CD4-positive, CD25-positive, alpha-beta regulatory T cell (primary cell): Measurements from ENCODE around the gene MEGF10. TPM values are rescaled to one million over a fixed set of nuclear protein-coding genes. Genes with fewer than 3 reads are reported as not detected.
"Not testable (repeated sequence)": the region's sequence is repeated elsewhere in the genome, so short reads cannot be mapped to it uniquely, and the experiment has no call there.

ENCODE experiments used
- ATAC-seq, 2 donors: fragments of 150-1000 bp; cut with Tn5 transposase; one replicate each; pipeline ENCODE4 v1.10.0; 2021; ENCODE audit warnings: low read depth in 2 of 2, moderate number of reproducible peaks in 2 of 2, moderate library complexity in 1 of 2
- DNase-seq, 3 donors: peaks; one replicate each; pipeline versions ENCODE4 v3.0.0 to v3.0.0-alpha.2; 2012 to 2022; ENCODE audit warnings: mixed read lengths in 1 of 3
- H3K27ac ChIP-seq: one replicate; pipeline ENCODE4 v1.7.0; 2013; ENCODE audit warnings: mild to moderate bottlenecking, low read length; ENCODE audit not compliant: insufficient read depth, poor library complexity, severe bottlenecking
- H3K27me3 ChIP-seq: one replicate; pipeline ENCODE4 v1.7.0; 2013; ENCODE audit warnings: low read length; ENCODE audit not compliant: control insufficient read depth, insufficient read depth
- H3K36me3 ChIP-seq: one replicate; pipeline ENCODE4 v1.7.0; 2013; ENCODE audit warnings: mild to moderate bottlenecking, low read length, moderate library complexity; ENCODE audit not compliant: control insufficient read depth, insufficient read depth
- H3K4me1 ChIP-seq: 2 replicates; pipeline ENCODE4 v1.7.0; 2013; ENCODE audit warnings: mild to moderate bottlenecking, low read length; ENCODE audit not compliant: insufficient read depth, control insufficient read depth, poor library complexity, severe bottlenecking
- H3K4me3 ChIP-seq: one replicate; pipeline ENCODE4 v1.7.0; 2013; ENCODE audit warnings: low read depth, mild to moderate bottlenecking, low read length, moderate library complexity
- H3K9me3 ChIP-seq, 2 experiments: 1 replicate in 1 of 2; 2 replicates in 1 of 2; pipeline ENCODE4 v1.7.0; 2013; ENCODE audit warnings: low read length in 2 of 2, mild to moderate bottlenecking in 1 of 2, moderate library complexity in 1 of 2; ENCODE audit not compliant: control insufficient read depth in 2 of 2
- H3K27ac Mint-ChIP-seq, 3 donors: one replicate each; pipeline ENCODE4 v1.8.0; 2020 to 2022; ENCODE audit warnings: mild to moderate bottlenecking in 3 of 3, mixed read lengths in 3 of 3, moderate library complexity in 2 of 3
- H3K27me3 Mint-ChIP-seq: one replicate; pipeline ENCODE4 v1.8.0; 2022; ENCODE audit warnings: mild to moderate bottlenecking, mixed read lengths
- H3K36me3 Mint-ChIP-seq: one replicate; pipeline ENCODE4 v1.8.0; 2020; ENCODE audit warnings: mixed read lengths
- H3K4me1 Mint-ChIP-seq, 4 donors: one replicate each; pipeline ENCODE4 v1.8.0; 2020 to 2022; ENCODE audit warnings: mixed read lengths in 4 of 4, mild to moderate bottlenecking in 1 of 4
- H3K4me3 Mint-ChIP-seq, 4 donors: one replicate each; pipeline ENCODE4 v1.8.0; 2020 to 2022; ENCODE audit warnings: mild to moderate bottlenecking in 4 of 4, mixed read lengths in 4 of 4, moderate library complexity in 3 of 4
- H3K9me3 Mint-ChIP-seq, 7 donors: one replicate each; pipeline ENCODE4 v1.8.0; 2020 to 2022; ENCODE audit warnings: mixed read lengths in 7 of 7, mild to moderate bottlenecking in 3 of 7, moderate library complexity in 2 of 7
- polyA plus RNA-seq, 4 donors: library from polyadenylated mRNA; unstranded; fragments of 300-500 nt; fragmentation: Illumina TruSeq; gene quantifications; one replicate each; pipeline ENCODE4 v1.2.3, GENCODE V29; 2021
- total RNA-seq: library from RNA; stranded (reverse); gene quantifications from one replicate; pipeline ENCODE4 v1.2.3, GENCODE V29; 2022

The MEGF10 gene
- total and polyA plus RNA-seq, 5 donors from 2014 or later: 0.09 to 0.30 TPM; not detected in 3

DNA sequence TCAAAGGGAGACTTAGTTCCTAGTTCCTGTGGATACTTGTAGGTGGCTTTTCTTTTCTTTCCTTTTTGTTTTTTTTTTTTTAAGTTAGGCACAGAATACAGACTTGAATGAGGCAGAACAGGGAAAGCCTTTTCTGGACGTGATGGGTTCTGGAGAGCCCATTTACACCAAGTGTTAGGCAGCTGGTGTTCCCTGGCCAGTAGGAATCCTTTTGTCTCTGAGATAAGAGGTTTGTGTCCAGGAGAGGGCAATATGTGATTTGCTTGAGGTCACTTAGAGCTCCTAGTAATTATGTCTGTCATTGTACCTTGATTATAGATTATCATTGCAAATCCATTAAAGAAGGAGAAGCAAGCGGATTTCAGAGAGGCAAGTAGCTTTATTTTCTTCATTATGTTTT is 9.1 kb downstream of the MEGF10 start:
- Mint-ChIP-seq H3K9me3 (peaks cover 0 to 1% (median 0%) of the 10 kb centered on the region in 7 donors), H3K4me3 (no peak overlapping the region), H3K27ac (no peak overlapping the region), H3K36me3 (no peaks in the 10 kb centered on the region), H3K27me3 (peaks cover 46% of the 10 kb centered on the region), H3K4me1 (no peaks in the 10 kb centered on the region)
- Histone ChIP-seq H3K9me3 (no peaks in the 10 kb centered on the region), H3K4me3 (no peak overlapping the region), H3K4me1 (no peaks in the 10 kb centered on the region), H3K27ac (no peak overlapping the region), H3K36me3 (no peaks in the 10 kb centered on the region), H3K27me3 (peaks cover 15% of the 10 kb centered on the region)
- DNase-seq (no peak), ATAC-seq (no peak)

DNA sequence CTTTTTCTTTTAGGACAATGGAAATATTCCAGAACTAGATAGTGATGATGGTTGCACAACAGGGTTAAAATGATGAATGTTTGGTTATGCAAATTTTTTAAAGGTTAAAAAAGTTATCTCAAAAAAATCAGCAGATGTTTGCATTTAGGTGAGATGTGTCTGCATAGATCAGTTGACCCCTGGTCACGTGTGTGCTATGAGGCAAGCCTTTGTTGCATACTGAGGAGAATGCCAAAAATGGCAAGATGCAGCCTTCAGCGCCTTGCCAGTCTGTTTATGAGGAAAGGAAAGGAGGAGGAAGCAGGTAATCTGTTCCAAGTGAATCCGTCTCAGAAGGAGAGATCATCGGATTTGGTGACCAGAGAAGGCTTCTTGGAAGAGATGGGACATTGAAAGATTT is 11.9 kb downstream of the MEGF10 start:
- H3K4me1 ChIP-seq: no peaks in the 10 kb centered on the region
- H3K27me3 ChIP-seq: peaks cover 4% of the 10 kb centered on the region
- H3K36me3 Mint-ChIP-seq: no peaks in the 10 kb centered on the region
- no peak overlapping the region for H3K4me3 ChIP-seq
- H3K4me3 Mint-ChIP-seq: no peak overlapping the region
- no peaks in the 10 kb centered on the region for H3K9me3 ChIP-seq
- ATAC-seq: no peak
- H3K27me3 Mint-ChIP-seq: peaks cover 31% of the 10 kb centered on the region
- no peaks in the 10 kb centered on the region for H3K4me1 Mint-ChIP-seq
- H3K27ac Mint-ChIP-seq: peak overlapping the region in 1 of 3 donors; percentile 45
- no peak overlapping the region for H3K27ac ChIP-seq
- no peaks in the 10 kb centered on the region for H3K36me3 ChIP-seq
- no peaks in the 10 kb centered on the region for H3K9me3 Mint-ChIP-seq
- DNase-seq: no peak

DNA sequence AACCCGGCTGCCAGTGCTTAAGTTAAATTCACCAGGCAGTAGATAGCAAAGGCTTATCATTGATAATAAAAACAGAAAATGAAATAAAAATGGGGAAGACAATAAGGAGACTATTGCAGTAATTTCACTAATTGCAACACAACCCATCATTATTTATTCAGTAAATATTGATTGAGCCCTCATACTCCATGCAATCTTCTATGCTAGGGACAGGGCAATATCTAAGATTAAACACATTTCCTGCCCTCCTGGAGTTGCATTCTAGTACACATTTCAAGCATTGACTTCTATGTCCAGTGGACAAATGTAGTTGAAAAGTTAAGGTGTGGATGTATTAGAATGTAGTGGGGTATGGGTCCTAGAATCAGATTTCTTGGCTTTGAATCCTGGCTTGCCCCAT is 12.8 kb downstream of the MEGF10 start:
- H3K4me1 Mint-ChIP-seq: no peaks in the 10 kb centered on the region
- no peak for ATAC-seq

DNA sequence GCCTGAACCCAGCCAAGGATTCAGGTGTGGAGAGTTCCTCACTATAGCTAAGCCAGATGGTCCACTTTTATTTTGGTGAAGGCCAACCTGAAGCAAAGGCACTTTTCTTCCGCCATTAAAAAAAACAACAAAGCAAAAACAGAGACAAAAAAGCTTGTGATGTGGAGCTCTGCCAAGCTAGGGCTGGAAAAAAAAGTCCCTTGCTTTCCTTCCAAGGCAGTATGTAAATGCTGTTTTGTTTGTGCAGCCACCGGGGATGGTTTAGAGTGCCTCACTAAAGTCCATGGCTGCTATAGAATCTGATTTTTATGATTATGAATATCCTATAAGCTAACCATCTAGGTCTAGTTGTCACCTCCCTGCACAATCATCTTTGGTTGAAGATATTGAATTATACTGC is 14.9 kb downstream of the MEGF10 start:
- ATAC-seq (no peak), DNase-seq (no peak)
- no peak overlapping the region for H3K27ac ChIP-seq
- peaks cover 20% of the 10 kb centered on the region for H3K27me3 Mint-ChIP-seq
- no peaks in the 10 kb centered on the region for H3K36me3 Mint-ChIP-seq
- H3K4me3 Mint-ChIP-seq: no peak overlapping the region
- no peak overlapping the region for H3K4me3 ChIP-seq
- H3K9me3 ChIP-seq: peaks cover 0 to 2% of the 10 kb centered on the region in 2 experiments
- H3K4me1 ChIP-seq: no peaks in the 10 kb centered on the region
- peaks cover 2% of the 10 kb centered on the region for H3K27me3 ChIP-seq
- no peaks in the 10 kb centered on the region for H3K4me1 Mint-ChIP-seq
- no peaks in the 10 kb centered on the region for H3K9me3 Mint-ChIP-seq
- no peak overlapping the region for H3K27ac Mint-ChIP-seq
- no peaks in the 10 kb centered on the region for H3K36me3 ChIP-seq

More for the DNA sequence above, 12.8 kb downstream of the MEGF10 start:
- no peaks in the 10 kb centered on the region for H3K9me3 Mint-ChIP-seq
- Histone ChIP-seq H3K4me3 (no peak overlapping the region), H3K4me1 (no peaks in the 10 kb centered on the region), H3K9me3 (peaks cover 0 to 2% of the 10 kb centered on the region in 2 experiments), H3K27me3 (peaks cover 4% of the 10 kb centered on the region), H3K27ac (no peak overlapping the region), H3K36me3 (no peaks in the 10 kb centered on the region)
- DNase-seq: no peak
- H3K27ac Mint-ChIP-seq: no peak overlapping the region
- peaks cover 31% of the 10 kb centered on the region for H3K27me3 Mint-ChIP-seq
- H3K36me3 Mint-ChIP-seq: no peaks in the 10 kb centered on the region
- no peak overlapping the region for H3K4me3 Mint-ChIP-seq

DNA sequence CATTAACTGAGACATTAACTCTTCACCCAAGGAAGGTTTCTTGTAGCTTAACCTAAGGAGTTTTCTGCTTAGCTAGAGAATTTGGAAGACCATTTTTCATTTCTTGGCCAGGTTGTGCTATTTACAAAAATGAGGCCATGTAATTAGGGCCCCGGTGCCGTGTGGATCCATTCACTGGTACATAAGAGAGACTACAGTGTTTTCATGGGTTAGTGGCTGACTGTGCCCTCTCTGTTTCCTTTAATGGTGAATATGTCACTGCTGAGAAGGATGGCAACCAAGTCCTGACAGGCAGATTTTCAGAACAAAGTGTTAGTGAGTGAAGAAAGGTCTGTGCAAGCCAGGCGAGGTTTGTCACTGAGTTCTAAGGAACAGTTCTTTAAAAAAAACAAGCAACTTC is 15.4 kb downstream of the MEGF10 start:
- Histone ChIP-seq H3K27ac (no peak overlapping the region), H3K4me3 (no peak overlapping the region), H3K36me3 (no peaks in the 10 kb centered on the region), H3K4me1 (no peaks in the 10 kb centered on the region), H3K27me3 (peaks cover under 1% of the 10 kb centered on the region), H3K9me3 (peaks cover 0 to 2% of the 10 kb centered on the region in 2 experiments)
- no peaks in the 10 kb centered on the region for H3K4me1 Mint-ChIP-seq
- H3K36me3 Mint-ChIP-seq: no peaks in the 10 kb centered on the region
- no peak overlapping the region for H3K27ac Mint-ChIP-seq
- H3K27me3 Mint-ChIP-seq: peaks cover 19% of the 10 kb centered on the region
- ATAC-seq (no peak), DNase-seq (no peak)
- no peak overlapping the region for H3K4me3 Mint-ChIP-seq
- H3K9me3 Mint-ChIP-seq: no peaks in the 10 kb centered on the region

DNA sequence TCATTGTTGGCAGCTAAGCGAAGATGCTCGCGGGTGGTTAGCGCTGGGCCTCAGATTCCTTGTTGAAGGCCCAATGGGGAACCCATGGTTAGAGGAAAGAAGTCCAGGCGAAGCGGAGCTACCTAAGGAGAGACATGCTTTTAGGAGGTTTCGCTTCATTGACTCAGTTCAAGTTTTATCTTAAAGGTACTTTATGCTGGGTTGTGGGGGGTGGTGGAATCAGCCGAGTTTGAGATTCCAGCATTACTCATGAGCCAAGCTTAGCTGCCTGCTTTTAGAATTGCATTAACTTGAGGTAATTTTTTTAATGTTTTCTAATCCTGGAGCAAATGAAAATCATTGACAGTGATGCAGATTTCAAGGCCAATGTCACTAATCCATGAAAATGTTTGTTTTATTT is 16.1 kb downstream of the MEGF10 start:
- H3K9me3 Mint-ChIP-seq: no peaks in the 10 kb centered on the region
- H3K36me3 Mint-ChIP-seq: no peaks in the 10 kb centered on the region
- H3K27ac ChIP-seq: no peak overlapping the region
- no peaks in the 10 kb centered on the region for H3K4me1 Mint-ChIP-seq
- H3K36me3 ChIP-seq: no peaks in the 10 kb centered on the region
- H3K4me1 ChIP-seq: no peaks in the 10 kb centered on the region
- H3K4me3 ChIP-seq: no peak overlapping the region
- H3K27ac Mint-ChIP-seq: no peak overlapping the region
- H3K4me3 Mint-ChIP-seq: no peak overlapping the region
- peaks cover 0 to 2% of the 10 kb centered on the region in 2 experiments for H3K9me3 ChIP-seq
- H3K27me3 ChIP-seq: peaks cover 3% of the 10 kb centered on the region
- ATAC-seq: no peak
- peaks cover 19% of the 10 kb centered on the region for H3K27me3 Mint-ChIP-seq
- DNase-seq: no peak

DNA sequence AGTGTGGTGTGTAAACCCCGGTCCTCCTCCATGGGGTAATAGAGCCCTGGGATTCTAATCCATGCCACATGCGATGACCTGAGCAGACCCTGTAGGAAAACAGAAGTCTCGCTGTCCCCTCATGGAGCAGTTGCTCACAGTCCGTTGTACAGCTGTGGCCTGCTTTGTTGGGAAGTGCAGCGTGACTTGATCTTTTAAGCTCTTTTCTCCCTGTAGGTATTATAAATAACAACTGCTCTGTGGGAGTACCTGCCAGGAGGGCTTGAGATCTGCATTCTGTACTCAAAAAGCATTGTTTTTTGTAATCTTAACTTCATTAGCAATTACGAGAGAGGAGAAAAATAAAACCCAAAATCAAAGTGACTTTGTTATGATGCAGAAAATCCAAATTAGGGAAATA is 17.3 kb downstream of the MEGF10 start:
- Histone ChIP-seq H3K9me3 (peaks cover 0 to 2% of the 10 kb centered on the region in 2 experiments), H3K27ac (no peak overlapping the region), H3K27me3 (peaks cover 6% of the 10 kb centered on the region), H3K36me3 (no peaks in the 10 kb centered on the region), H3K4me1 (no peaks in the 10 kb centered on the region), H3K4me3 (no peak overlapping the region)
- DNase-seq (no peak), ATAC-seq (no peak)
- Mint-ChIP-seq H3K27me3 (peaks cover 15% of the 10 kb centered on the region), H3K36me3 (no peaks in the 10 kb centered on the region), H3K9me3 (no peaks in the 10 kb centered on the region), H3K27ac (no peak overlapping the region), H3K4me3 (no peak overlapping the region), H3K4me1 (no peaks in the 10 kb centered on the region)

DNA sequence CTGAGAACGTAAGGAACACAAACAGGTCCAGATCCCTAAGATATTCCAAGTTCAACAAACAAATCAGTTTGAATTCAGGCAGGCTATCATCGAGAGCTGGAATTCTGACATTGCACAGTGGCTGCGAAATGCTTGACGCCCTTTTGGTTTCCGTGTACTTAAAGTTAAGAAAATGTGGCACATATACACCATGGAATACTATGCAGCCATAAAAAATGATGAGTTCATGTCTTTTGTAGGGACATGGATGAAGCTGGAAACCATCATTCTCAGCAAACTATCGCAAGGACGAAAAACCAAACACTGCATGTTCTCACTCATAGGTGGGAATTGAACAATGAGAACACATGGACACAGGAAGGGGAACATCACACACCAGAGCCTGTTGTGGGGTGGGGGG is 17.7 kb downstream of the MEGF10 start:
- not testable (repeated sequence) for H3K27ac Mint-ChIP-seq, H3K4me3 ChIP-seq, H3K27me3 ChIP-seq, ATAC-seq, H3K36me3 Mint-ChIP-seq, DNase-seq, H3K9me3 ChIP-seq, H3K9me3 Mint-ChIP-seq, H3K4me1 ChIP-seq, H3K36me3 ChIP-seq, H3K4me1 Mint-ChIP-seq, H3K27ac ChIP-seq, H3K4me3 Mint-ChIP-seq
- peaks cover 14% of the 10 kb centered on the region for H3K27me3 Mint-ChIP-seq
